Activated naive CD4-positive, alpha-beta T cell treated with anti-CD3 and anti-CD28 coated beads, Interleukin-2, amount 50 U/mL, for 24 hours (primary cell): ENCODE data around the gene PADI6.
"Not testable (repeated sequence)": the region's sequence is repeated elsewhere in the genome, so short reads cannot be mapped to it uniquely, and the experiment has no call there.

Experiments
- H3K27ac Mint-ChIP-seq: one replicate; pipeline ENCODE4 v1.8.0; 2021; ENCODE audit warnings: mild to moderate bottlenecking, mixed read lengths
- H3K27me3 Mint-ChIP-seq: one replicate; pipeline ENCODE4 v1.8.0; 2021; ENCODE audit warnings: mixed read lengths
- H3K36me3 Mint-ChIP-seq: one replicate; pipeline ENCODE4 v1.8.0; 2021; ENCODE audit warnings: mixed read lengths
- H3K4me1 Mint-ChIP-seq: one replicate; pipeline ENCODE4 v1.8.0; 2021; ENCODE audit warnings: mixed read lengths
- H3K4me3 Mint-ChIP-seq: one replicate; pipeline ENCODE4 v1.8.0; 2021; ENCODE audit warnings: mild to moderate bottlenecking, mixed read lengths
- H3K9me3 Mint-ChIP-seq: one replicate; pipeline ENCODE4 v1.8.0; 2021; ENCODE audit warnings: mixed read lengths

PADI6 gene

DNA sequence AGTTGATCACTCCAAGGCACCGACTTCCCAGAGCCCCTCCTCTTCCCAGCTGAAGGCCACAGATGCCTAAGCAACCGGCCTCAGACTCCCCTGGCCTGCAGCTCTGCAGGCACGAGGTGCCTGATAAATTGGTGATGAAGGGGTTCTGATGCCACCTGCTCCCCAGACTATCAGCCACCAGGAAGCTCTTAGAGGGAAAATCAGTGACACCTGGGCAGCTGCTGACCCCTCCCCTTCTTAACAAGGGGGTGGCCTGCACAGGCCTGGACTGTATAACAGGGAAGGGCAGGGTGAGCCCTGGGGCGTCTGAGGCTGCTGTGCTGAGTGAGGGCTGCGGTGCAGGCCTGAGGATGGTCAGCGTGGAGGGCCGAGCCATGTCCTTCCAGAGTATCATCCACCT lies at the start of gene PADI6:
TSS of gene PADI6 (plus strand) at position 301 of the 400 bp plus-strand sequence. CDS start at position 351, 50 bp downstream.
- Mint-ChIP-seq H3K27ac (no peak within 1 kb of the TSS), H3K9me3 (no peaks in the 10 kb centered on the region), H3K36me3 (no peaks in the 10 kb centered on the region), H3K4me3 (no peak within 1 kb of the TSS), H3K4me1 (no peaks in the 10 kb centered on the region), H3K27me3 (no peaks in the 10 kb centered on the region)

DNA sequence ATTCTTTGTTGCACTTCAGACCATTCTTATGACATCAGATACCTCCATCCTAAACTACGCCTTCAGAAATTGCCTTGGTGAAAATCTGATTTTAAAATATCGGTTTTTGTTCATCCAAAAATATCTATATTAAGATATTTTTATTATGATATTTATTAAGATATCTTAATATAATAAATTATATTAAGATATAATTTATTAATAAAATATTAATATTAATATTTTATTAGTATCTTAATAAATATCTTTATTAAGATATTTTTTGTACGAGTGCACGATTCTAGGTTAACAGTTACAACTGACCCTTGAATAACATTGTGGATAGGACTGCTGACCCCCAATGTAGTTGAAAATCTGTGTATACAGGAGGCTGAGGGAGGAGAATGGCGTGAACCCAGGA lies 43.1 kb upstream of the PADI6 start:
- no peak overlapping the region for H3K4me3 Mint-ChIP-seq
- H3K36me3 Mint-ChIP-seq: no peaks in the 10 kb centered on the region
- no peaks in the 10 kb centered on the region for H3K9me3 Mint-ChIP-seq

DNA sequence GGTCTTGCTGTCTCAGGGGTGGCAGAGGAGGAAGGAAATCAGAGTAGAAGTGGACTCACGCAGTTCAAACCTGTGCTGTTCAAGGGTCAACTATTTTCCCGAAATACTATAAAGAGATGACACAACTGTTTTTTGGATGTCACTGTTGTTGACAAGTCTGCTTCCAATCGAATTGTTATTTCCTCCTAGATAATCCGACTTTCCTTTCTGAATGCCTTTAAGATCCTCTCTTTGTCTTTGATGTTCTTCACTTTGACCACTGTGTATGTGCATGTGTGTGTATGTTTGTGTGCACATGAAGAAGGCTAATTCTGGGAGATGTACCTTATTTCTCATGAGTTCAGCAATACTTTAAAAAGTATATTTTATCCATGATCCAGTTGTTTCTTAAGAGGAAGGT lies 42.4 kb upstream of the PADI6 start:
- no peaks in the 10 kb centered on the region for H3K4me1 Mint-ChIP-seq
- no peaks in the 10 kb centered on the region for H3K9me3 Mint-ChIP-seq
- H3K27me3 Mint-ChIP-seq: peaks cover 10% of the 10 kb centered on the region
- H3K27ac Mint-ChIP-seq: no peak overlapping the region
- H3K36me3 Mint-ChIP-seq: no peaks in the 10 kb centered on the region
- no peak overlapping the region for H3K4me3 Mint-ChIP-seq

More for the DNA sequence above, 43.1 kb upstream of the PADI6 start:
- H3K27ac Mint-ChIP-seq: no peak overlapping the region
- no peaks in the 10 kb centered on the region for H3K4me1 Mint-ChIP-seq
- H3K27me3 Mint-ChIP-seq: peaks cover 10% of the 10 kb centered on the region

DNA sequence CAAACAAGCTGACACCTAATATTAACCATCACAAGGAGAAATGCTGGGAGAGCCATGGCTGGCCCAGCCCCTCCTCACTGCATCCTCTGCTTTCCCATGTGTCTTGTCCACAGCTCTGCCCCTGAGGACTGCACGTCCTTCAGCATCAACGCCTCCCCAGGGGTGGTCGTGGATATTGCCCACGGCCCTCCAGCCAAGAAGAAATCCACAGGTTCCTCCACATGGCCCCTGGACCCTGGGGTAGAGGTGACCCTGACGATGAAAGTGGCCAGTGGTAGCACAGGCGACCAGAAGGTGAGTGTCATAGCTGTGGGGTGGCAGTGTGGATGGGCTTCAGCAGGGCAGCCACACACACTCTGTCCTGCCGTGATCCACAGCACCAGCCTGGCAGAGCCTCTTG lies 41.1 kb upstream of the PADI6 start:
- Mint-ChIP-seq H3K27ac (no peak overlapping the region), H3K4me3 (no peak overlapping the region), H3K4me1 (no peaks in the 10 kb centered on the region), H3K9me3 (no peaks in the 10 kb centered on the region), H3K36me3 (no peaks in the 10 kb centered on the region), H3K27me3 (peaks cover 13% of the 10 kb centered on the region)

DNA sequence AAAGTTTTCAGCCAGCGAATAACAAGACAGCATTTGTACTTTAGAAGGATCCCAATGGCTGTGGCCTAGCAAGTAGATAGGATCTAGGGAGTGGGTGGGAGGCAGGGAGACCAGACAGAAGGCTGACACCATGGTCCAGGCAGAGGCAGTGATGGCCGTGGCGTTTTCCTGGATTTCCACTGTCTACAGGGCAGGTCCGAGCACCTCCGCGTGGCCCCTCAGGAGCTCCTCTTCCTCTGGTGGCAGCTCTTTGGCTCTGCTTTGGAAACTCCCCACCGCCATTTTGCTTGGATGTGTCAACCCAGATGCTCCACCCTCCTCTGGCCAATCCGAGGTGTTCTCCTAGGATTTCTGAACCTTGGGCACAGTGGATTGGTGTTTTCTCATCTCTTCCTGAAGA lies 38.9 kb upstream of the PADI6 start:
- Mint-ChIP-seq H3K36me3 (no peaks in the 10 kb centered on the region), H3K4me3 (no peak overlapping the region), H3K9me3 (no peaks in the 10 kb centered on the region), H3K27me3 (peaks cover 13% of the 10 kb centered on the region), H3K27ac (no peak overlapping the region), H3K4me1 (no peaks in the 10 kb centered on the region)

DNA sequence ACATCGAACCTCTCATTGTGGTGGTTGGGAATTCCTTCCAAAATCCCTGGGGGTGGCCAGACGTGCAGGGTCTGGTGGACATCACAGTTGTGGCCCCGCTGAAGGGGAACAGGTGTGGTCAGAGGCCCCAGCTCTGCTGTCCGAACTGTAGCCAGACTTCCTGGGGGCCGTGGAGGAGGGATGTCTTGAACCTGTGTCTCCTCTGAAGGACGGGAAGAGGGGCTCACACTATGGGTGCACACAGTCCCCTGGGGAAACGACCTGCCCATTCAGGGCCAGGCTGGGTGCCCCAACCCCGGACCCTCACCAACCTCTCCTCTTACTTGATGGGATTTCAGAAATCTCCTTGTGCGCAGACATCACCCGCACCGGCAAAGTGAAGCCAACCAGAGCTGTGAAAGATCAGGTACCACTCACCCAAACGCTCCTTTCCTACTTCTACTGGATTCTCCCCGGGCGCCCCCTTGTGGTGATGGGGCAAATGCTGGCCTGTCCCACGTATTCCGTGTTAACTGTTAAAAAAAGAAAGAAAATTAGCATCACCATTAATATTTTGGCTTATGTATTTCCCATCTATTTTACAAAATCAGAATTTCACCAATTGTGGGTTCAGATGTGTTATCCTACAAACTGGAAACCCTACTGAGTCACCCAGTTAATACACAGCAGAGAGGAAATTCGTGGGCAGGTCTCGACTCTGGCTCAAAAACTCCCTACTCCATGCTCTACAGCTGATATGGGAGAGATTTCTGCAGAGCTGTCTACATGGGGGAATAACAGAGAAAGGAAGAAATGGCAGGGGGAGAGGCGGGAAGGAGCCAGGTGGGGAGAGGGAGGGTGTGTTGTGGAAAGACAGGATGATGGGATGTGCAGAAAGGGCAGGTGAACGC lies 35.9 kb upstream of the PADI6 start:
- Mint-ChIP-seq H3K9me3 (no peaks in the 10 kb centered on the region), H3K36me3 (no peaks in the 10 kb centered on the region), H3K4me1 (no peaks in the 10 kb centered on the region), H3K27me3 (peaks cover 13% of the 10 kb centered on the region), H3K27ac (no peak overlapping the region), H3K4me3 (no peak overlapping the region)

DNA sequence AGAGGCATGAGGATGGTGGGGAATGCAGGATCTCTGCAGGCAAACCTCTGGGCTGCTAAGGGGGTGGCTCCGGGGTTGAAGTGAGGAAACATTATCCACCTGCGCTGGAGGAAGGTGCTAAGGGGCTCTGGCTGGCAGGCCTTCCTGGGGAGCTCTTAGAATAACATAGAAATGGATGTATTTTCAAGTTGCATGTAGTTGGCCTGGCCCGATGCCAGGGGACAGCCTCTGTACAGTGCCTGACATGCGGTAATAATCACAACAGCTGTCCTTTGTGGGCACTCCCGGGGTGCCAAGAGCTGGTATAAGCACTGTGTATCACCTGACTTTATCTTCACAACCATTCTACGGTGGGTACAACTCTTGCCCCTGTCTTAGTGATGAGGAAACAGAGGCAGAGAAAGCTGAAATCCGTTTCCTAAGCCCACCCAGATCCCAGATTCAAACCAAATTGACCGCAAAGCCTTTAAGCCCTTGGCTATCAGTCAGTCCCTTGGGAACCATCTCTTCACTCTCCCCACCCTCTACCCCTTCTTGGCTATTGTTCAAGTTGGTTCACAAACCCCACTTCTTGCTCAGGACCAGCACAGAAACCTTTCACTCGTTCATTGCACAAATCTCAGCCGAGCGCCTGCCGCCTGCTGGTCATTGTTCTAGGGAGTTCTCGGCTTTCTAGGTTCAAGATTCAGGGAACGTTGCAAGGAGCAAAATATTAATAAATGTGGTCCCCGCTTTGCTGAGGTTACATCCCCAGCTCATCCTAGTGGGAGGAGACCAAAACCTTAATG lies 33.1 kb upstream of the PADI6 start:
- Mint-ChIP-seq H3K36me3 (no peaks in the 10 kb centered on the region), H3K4me1 (no peaks in the 10 kb centered on the region), H3K27me3 (peaks cover 6% of the 10 kb centered on the region), H3K9me3 (no peaks in the 10 kb centered on the region), H3K4me3 (no peak overlapping the region), H3K27ac (no peak overlapping the region)

DNA sequence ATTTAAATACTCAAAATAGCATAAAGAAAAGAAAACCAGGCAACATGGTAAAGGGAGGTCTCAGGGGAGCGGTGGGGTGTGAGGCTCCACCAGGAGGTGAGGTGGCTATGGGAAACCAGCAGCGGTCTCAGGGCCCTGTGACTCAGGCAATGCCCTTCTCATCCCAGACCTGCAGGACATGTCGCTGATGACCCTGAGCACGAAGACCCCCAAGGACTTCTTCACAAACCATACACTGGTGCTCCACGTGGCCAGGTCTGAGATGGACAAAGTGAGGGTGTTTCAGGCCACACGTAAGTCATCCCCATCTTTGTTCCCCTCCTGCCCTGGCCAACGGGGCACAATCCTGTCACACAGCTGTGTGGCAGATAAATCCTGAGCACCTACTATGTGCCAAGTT lies 32.5 kb upstream of the PADI6 start:
- Mint-ChIP-seq H3K4me1 (no peaks in the 10 kb centered on the region), H3K4me3 (no peak overlapping the region), H3K9me3 (no peaks in the 10 kb centered on the region), H3K27me3 (peaks cover 6% of the 10 kb centered on the region), H3K27ac (no peak overlapping the region), H3K36me3 (no peaks in the 10 kb centered on the region)

DNA sequence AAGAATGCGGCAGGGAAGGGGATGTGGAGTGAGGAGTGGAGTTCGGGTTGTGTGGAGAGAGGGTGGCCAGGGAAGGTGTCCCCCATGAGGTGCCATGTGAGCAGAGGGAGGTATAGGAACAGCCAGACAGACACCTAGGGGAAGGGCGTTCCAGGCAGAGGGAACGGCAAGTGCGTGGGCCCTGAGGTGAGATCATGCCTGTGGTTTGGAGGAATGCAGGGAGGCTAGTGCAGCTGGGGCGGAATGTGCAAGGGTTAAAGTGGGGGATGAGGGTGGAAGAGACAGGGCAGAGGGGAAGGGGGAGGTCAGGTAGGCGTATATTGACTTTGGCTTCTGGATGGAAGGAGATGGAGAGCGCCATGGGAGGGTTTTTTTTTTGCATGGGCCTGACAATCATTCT lies 31.6 kb upstream of the PADI6 start:
- no peaks in the 10 kb centered on the region for H3K9me3 Mint-ChIP-seq

DNA sequence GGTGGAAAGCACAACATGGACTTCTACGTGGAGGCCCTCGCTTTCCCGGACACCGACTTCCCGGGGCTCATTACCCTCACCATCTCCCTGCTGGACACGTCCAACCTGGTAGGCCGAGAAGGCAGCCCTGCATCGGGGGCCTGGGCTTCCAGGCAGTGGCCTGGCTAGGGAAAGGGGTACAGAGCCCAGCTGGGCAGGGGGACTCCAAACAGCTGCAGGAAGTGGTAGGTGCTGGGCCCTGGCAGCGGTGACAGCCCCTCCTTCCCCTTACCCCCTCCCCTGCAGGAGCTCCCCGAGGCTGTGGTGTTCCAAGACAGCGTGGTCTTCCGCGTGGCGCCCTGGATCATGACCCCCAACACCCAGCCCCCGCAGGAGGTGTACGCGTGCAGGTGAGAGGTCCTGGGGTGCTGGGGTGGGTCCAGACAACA lies 30.0 kb upstream of the PADI6 start:
- Mint-ChIP-seq H3K36me3 (no peaks in the 10 kb centered on the region), H3K9me3 (no peaks in the 10 kb centered on the region)

More for the DNA sequence above, 31.6 kb upstream of the PADI6 start:
- Mint-ChIP-seq H3K4me3 (no peak overlapping the region), H3K27ac (no peak overlapping the region), H3K27me3 (peaks cover 4% of the 10 kb centered on the region), H3K36me3 (no peaks in the 10 kb centered on the region), H3K4me1 (no peaks in the 10 kb centered on the region)

DNA sequence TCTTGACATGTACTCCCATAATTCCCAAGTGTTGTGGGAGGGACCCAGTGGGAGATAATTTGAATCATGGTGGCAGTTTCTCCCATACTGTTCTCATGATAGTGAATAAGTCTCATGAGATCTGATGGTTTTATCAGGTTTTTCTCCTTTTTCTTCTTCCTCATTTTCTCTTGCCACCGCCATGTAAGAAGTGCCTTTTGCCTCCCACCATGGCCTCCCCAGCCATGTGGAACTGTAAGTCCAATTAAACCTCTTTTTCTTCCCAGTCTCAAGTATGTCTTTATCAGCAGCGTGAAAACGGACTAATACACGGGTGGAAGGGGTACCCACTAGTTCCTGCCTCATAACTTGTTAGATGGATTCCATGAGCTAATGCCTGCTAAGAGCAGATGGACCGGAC lies 26.5 kb upstream of the PADI6 start:
- H3K36me3 Mint-ChIP-seq, H3K4me3 Mint-ChIP-seq, H3K4me1 Mint-ChIP-seq, H3K27ac Mint-ChIP-seq, H3K27me3 Mint-ChIP-seq, H3K9me3 Mint-ChIP-seq: not testable (repeated sequence)

More for the DNA sequence above, 30.0 kb upstream of the PADI6 start:
- H3K27ac Mint-ChIP-seq: no peak overlapping the region
- H3K27me3 Mint-ChIP-seq: peaks cover 3% of the 10 kb centered on the region
- H3K4me1 Mint-ChIP-seq: no peaks in the 10 kb centered on the region
- no peak overlapping the region for H3K4me3 Mint-ChIP-seq

DNA sequence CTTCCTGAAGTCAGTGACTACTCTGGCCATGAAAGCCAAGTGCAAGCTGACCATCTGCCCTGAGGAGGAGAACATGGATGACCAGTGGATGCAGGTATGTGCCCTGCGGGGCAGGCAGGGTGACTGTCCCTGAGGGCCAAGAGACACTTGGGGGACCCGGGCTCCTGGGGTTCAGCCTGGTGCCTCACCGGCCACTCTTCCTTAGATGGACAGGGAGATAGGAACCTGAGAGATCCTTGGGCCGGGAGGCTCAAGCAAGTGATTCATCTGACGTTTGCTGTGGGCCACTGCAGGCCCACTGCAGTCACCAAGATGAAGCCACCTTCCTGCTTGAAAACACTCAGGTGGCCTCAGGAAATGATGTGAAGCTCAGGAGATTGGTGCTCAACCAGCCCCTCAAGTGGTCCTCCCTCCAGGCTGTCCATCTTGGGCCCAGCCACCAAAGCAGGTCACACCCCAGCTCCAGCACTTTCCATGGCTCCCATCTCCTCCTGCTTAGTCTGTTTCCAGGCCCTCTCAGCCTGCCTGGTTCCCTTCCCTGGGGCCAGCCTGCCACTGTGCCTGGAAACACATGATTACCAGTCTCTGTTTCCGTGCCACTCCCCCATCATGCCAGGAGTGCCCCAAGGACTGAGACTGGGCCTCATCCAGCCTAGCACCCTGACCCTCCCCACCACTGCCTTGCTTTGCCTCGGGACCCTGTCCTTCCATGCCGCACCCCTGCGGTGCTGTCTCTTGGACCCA lies 25.8 kb upstream of the PADI6 start:
- Mint-ChIP-seq H3K27ac (no peak overlapping the region), H3K27me3 (peaks cover 4% of the 10 kb centered on the region), H3K4me1 (peaks cover 7% of the 10 kb centered on the region), H3K36me3 (no peaks in the 10 kb centered on the region), H3K4me3 (no peak overlapping the region), H3K9me3 (no peaks in the 10 kb centered on the region)

DNA sequence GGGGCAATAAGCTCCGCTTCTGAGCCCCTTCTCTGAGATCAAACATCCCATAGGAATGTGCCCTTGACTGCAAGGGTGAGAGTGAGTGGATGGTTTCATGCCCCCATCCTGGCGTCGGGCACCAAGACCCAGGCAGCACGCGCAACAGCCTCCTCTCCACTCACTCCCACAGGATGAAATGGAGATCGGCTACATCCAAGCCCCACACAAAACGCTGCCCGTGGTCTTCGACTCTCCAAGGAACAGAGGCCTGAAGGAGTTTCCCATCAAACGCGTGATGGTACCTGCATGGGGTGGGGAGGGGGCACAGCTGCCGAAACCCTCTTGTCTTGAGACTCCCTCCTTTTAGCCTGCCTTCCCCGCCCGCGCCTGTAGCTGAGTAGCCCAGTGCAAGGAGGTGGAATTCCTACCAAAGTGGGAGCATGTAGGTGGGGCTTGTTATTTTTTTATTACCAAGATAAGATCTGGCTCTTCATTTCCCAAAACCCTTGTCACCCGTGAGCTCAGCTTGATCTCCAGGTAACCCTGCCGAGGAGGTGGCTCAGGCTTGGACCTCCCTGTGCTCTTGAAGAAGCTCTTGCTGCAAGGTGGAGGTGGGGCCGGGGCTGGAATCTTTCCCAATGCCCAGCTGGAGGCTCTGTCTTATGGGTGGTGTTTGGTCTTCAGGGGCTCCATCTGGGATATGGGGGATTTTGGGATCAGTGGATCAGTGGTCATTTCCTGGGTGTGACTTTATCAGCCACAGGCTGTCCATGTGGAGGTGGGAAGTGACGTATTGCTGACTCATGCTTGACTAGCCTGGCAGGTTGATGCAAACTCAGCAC lies 24.0 kb upstream of the PADI6 start:
- Mint-ChIP-seq H3K36me3 (no peaks in the 10 kb centered on the region), H3K4me3 (no peak overlapping the region), H3K27me3 (peaks cover 4% of the 10 kb centered on the region)

DNA sequence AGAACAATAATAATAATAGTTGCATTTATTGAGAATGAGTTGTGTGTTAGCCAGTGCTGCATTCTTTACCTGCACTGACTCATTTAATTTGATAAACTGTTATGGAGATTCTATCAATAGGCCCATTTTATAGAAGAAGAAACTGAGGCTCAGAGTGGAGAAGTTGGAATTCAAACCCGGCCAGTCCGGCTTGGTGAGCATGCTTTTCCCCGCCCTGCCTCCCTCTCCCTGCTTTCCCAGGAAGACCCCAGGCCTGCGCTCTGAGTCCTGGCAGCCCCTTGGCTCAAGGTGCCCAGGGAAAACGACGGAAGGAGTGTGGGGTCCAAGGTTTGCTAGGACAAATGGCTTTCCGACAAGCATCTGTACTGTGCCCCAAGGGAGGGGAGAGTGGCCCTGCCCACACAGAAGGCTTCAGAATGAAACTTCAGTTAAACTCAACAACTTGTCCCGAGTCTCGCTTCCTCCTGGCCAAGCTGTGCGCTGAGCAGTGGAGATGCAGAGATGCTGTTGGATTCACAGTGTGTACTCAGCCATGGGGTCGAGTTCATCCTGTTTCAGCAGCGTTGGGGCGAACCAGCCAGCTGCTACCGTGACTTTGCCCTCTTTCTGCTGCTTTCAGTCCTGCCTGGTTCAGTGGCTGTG lies 23.3 kb upstream of the PADI6 start:
- no peaks in the 10 kb centered on the region for H3K36me3 Mint-ChIP-seq
- peaks cover 4% of the 10 kb centered on the region for H3K27me3 Mint-ChIP-seq
- peaks cover 7% of the 10 kb centered on the region for H3K4me1 Mint-ChIP-seq
- no peak overlapping the region for H3K27ac Mint-ChIP-seq
- no peak overlapping the region for H3K4me3 Mint-ChIP-seq
- no peaks in the 10 kb centered on the region for H3K9me3 Mint-ChIP-seq

More for the DNA sequence above, 24.0 kb upstream of the PADI6 start:
- H3K9me3 Mint-ChIP-seq: no peaks in the 10 kb centered on the region
- H3K4me1 Mint-ChIP-seq: peaks cover 7% of the 10 kb centered on the region
- no peak overlapping the region for H3K27ac Mint-ChIP-seq
